ENCODE measurements around the gene FAM163B.
"Not testable (repeated sequence)": the region's sequence is repeated elsewhere in the genome, so short reads cannot be mapped to it uniquely, and the experiment has no call there.

FAM163B gene

DNA sequence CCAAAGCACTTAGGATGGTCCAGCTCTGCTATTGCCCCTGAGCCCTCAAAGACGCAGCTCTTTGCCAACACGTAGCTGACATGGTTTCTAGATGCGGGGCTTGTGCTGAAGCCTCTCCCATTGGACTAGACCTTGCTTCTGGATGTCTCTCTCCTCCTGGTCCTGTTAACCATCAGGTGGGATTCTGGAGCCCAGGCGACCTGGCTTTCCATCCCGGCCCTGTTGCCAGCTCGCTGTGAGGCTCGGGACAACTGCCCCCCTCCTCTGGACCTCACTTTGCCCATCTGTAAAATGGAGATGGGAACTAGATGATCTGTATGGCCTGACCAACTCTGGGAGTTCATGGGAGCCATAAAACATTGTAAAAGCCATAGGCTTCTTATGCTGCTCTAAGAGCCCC lies 31.0 kb upstream of the FAM163B start:
- DNase-seq (ENCODE audit: low spot score): no peak

DNA sequence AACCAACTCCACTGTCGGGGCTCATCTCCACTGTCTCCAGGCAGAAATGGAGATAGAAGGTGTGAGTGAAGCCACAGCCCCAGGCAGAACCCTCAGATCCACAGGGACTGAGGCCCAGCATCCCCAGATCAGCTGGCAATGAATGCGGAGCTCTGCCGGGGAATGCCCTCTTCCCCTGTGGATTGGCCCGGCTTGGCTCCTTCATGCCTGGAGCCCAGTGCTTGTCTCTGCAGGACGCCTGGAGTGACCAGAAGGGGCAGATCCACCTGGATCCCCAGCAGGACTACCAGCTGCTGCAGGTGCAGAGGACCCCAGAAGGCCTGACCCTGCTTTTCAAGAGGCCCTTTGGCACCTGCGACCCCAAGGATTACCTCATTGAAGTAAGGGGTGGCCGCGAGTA lies 30.4 kb upstream of the FAM163B start:
- DNase-seq (ENCODE audit: low spot score): no peak

DNA sequence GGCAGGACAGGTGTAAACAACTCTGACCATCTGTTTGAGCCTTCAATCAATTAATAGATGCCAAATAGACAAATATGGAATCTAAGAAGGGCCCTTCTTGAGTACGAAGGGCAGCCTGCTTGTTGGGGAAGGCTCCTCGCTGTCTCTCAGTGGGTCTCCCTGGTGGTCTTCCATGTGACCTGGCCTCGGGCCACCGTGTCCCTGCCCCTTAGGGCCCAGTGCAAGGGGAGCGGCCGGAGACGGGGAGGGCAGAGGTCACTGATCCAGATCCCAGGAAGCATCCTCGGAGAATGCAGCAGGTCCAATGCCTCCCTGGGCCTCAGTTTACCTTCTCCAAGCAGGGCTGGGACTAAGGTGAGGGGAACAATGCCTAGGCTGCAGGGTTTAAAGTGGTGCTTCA lies 29.5 kb upstream of the FAM163B start:
- DNase-seq (ENCODE audit: low spot score): no peak

DNA sequence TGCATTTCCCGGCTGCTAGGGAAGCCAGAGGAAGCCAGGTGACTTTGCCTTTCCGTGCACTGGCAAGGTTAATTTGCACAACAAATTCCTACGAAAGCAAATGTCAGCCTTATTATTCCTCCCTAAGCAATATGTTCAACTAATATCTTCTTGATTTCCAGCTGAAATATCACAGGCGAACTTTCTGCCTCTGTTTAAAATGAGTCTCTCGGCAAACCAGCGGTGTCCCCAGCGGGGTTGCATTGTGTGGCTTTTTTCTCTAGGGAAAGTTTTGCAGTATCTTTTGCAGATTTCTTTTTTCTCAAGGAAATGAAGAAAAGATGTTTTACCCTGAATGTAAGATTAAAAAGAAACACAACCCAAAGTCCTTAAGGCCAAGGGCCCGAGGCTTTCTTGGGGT lies 28.9 kb upstream of the FAM163B start:
- no peak for DNase-seq (ENCODE audit: low spot score)

DNA sequence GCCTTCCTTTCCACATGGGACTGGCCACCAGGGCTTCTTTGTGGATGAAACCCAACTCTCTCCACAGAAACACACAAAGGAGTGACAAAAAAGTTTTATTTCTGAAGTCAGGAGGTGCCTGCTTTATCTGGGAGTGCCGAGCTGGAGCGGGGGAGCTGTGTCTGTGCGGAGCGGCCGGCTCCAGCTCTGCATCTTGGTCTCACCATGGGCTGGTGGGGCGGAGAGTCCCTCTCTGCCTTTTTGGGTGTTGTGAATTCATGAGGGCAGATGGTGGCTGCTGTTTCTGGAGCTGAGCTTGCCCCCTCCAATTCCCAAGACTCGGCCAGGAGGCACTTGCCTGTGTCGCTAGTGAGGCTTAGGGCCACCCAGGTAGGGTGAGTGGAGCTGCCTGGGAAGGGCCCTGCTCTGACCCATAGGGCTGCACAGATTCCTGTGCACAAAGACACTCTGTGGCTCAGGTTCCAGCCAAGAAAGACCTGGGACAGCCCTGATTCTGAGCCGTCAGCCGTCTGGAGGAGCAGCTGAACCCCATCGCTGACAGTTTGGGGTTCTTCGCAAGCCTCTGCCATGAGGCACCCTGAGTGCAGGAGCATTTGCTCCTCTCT lies 28.4 kb upstream of the FAM163B start:
- no peak for DNase-seq (ENCODE audit: low spot score)

DNA sequence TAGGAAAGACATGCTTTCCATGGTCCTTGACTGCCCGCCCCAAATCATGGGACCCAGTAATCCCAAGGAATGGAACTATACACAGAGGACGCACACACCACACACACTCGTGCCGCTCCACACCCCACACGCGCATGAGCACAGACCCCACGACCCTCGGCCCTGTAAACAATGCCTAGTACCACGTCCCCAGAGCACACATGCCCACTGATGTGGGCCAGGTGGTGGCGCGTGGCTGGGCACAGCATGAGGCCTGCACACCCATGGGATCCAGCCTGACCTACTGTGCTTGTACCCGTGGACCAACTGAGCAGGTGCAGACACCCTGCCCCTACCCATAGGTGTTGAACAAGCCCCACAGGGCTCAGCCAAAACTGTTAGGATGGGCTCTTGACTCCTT lies 27.7 kb upstream of the FAM163B start:
- no peak for DNase-seq (ENCODE audit: low spot score)

DNA sequence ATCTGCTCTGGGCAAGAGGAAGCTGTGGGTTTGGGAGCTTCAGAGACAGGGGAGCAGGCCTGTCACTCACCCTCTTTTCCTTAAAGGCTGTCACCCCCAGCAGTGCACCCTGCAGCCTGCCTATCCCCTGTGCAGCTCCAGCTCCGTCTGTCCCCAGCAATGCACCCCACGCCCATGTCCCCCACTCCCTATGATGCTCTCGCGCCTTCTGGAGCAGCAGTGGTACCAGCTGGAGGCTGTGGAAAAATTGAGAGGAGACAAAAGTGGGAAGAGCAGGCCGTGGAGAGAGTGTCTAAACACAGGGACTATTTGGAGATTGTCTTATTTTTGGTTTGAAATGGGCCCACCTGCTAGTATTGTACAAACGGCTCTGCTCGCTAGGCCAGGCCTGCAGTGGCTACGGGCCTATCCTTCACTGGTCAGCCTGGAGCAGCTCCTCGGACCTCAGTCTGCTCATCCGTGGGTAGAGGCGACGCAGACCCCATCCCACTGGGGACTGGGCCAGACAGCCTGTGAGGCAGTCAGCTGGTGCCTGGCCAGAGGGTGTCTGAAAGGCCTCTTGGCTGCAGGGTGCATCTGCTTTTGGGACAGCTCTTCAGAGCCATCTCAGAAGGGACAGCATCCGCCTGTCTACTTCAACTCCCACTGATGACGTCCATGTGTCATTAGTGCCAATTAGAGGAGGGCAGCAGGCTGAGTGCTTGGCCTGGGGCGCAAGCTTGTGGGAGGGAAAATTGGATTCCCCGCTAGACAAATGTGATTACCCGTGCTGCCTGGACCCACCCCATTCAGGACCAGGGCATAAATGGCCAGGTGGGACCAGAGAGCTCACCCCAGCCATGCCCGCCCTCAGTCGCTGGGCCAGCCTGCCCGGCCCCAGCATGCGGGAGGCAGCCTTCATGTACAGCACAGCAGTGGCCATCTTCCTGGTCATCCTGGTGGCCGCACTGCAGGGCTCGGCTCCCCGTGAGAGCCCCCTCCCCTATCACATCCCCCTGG lies 26.6 kb upstream of the FAM163B start, which contains the start of gene DBH:
Gene DBH, plus strand, starts transcription at position 831 of the 999 bp plus-strand sequence. Its CDS starts 9 bp downstream, at position 840.
- DNase-seq (ENCODE audit: low spot score): peak; percentile 97

DNA sequence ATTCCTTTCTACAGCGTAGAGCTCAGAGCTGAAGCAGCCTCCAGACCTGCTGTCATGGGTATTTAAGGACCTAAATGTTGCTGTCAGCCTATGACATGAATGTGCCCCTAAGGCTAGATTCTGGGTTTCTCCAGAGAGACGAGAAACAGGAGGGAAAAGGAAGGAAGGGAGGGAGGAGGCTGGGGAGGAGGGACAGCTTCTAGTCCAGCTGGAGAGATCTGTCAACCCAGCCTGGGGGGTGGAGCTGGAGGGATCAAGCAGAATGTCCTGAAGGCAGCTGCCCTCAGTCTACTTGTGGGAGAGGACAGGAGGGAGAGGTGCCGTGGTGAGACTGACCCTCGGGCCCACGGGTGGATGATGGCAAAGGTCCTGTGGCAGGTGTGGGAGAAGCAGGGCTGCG lies 25.9 kb upstream of the FAM163B start:
- DNase-seq (ENCODE audit: low spot score): peak; percentile 71

DNA sequence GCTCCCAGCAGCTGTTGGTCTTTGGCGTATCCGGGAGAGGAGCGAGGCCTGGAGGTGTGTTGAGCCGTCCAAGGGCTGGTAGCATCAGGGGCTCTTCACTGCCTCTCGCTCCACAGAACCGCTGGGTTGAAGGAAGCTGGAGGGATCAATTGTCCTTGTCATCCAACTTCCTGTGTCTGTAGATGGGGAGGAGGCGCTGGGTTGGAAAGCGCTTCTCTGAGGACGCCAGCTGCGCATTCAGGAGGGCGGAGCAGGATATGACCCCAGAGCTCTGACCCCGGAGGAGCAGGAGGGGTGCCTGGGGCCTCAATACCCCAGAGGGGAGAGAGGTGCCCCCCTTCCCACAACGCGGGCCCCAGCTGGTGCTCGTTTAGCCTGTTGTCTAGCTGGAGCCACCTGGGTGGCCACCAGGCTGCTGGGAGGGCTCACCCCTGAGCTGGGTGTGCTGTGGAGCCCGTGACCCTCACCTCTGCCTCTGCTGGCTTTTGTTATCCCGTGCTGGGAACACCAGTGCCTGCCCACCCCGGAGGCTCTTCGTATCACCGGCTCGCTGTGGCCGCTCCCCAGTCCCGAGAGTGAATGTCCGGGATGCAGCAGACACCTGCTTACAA lies 25.0 kb upstream of the FAM163B start:
- peak; percentile 83 for DNase-seq (ENCODE audit: low spot score)

DNA sequence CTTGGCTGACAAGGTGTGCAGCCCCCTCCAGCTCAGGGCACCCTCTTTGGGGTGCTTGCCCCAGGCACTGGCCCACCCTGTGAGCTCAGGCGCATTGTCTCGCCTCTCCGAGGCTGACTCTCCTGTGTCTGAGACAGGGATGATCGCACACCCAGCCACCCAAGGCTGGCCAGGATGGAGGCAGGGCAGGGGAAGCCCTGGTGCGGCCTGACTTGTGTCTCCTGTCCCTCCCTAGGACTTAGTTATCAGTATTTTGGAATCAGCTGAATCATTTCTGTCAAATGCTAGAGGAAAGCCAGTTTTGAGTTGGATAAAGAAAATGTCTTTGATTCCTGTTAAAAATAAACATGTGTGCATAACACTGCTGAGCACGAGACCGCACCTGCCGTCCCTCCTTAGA lies 24.5 kb upstream of the FAM163B start:
- DNase-seq (ENCODE audit: low spot score): no peak

DNA sequence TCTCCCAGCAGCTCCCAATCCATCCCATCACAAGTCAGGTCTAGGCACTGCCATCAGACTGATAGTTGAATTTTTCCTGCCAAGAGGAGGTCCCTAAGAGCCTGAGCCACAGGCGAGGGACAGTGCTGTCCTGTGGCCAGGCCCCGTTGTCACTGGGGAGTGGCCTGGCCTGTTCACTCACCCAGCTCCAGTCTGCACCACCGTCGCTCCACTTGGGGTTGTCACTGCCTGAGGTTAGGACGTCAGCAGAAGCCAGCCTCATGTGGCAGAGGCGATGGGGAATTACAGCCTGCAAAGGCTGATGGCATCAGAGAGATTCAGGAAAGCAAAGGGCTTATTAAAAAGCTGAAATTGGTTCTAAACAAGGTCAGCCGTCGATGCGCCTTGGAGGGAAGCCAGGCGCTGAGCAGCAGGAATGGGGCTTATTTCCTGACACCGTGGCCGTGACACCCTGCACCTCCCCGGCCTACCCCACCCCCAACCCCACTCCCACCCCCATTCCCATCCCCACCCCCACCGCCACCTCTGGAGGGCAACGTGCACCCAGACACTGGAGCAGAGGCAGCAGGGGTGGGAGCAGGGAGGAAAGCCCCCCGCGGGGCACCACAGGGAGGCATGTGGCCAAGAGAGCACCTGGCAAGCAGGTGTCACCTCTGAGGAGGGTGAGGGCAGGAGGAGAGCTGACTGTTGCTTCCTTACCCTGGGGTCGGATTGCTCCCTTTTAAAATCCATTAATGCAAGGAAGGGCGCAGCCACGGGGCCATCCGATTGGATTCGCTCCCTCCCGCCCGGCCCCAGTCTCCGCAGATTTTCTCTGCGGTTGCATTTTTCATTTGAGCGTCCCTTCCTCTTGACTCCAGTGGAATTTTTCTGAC lies 23.9 kb upstream of the FAM163B start:
- DNase-seq (ENCODE audit: low spot score): peak; percentile 59

DNA sequence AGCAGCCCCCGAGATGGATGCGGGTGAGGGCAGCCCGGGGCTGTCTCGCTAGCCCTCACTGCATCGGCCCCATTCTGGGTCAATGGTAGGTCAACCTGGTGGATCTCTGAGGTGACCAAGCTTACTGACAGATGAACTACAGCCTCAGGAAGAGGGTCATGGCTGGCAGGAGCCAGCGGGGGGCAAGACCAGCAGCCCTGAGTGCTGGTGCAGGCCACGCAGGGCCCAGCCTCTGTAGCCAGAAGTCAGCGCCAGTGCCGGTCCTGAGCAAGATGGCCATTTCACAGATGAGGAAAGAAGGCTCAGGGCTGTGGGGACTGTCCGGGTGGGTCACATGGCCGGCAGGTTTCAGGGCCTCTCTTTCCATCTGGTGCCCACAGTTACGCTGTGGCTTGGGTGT lies 21.9 kb upstream of the FAM163B start:
- no peak for DNase-seq (ENCODE audit: low spot score)

DNA sequence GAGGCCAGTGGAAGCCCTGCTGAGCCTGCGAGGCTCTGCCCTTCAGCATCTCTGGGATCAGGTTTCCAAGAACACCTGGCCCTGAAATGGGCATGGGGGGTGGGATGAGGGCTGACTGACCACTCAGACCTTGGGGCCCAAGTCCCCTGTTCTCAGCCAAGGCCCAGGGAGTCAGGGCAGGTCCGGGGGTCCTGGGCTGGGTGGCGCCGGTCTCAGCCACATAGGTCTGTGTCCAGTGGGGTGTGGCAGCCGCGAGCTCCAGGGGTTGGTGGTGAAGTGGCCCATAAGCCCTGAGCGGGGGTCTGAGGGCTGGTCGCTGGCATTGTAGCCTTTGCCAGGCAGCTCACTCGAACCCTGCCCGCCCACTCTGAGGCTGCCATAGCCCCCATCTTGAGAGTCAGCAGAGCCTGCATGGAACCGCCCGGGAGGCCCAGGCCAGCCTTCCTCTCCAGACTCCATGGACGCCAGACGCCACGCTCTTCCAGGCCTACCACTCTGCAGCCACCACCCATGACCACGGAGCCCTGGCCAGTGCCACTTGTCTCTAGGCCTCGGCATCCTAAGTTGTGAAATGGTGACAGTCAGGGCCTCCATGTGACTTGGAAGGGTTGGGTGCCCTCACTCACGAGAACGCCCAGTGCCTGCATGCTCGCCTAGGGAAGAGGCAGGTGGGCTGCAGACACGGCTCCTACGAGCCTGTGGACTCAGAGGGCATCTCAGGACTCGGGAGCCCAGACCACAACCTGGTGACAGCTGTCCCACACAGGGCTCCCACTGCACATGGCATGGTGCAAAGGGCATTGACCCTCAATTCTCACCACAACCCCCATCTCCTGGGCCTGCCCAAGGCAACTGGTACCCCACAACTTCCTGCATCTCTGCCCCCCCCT lies 20.3 kb upstream of the FAM163B start:
- no peak for DNase-seq (ENCODE audit: low spot score)

DNA sequence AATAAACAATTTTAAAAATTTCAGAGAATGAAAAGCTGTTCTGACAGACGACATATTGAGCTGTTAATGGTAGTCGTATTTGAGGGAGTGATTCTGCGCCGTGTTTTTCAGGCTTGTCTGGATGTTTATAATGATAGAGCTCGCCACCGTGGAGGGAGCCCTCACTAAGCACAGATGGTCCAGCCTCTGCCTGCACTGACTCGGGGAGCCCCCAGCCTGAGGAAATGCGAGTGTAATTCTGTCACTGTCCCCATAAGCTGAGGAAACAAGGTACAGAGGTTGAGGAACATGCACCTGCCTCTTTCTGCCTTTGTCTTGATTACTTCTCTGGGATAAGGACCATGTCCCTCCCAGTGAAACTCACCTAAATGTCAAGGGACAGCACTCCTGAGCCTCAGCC lies 19.6 kb upstream of the FAM163B start:
- no peak for DNase-seq (ENCODE audit: low spot score)

DNA sequence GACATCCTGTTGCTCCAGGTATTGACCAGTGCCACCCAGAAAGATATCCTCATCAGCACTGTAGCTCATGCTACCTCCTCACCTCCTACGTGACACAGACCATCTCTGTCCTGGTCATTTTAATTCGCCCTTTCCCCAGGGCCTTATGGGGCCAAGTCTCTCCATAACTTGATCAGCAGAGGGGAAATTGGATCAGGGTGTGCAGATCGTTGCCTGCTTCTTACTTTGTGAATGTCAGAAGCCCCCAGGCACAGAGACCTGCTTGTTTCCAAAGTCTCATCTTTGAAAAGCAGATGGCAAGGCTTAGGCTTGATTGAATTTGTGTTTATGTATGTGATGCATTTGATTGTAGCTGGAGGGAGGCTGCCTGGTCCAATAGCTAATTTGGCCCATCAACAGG lies 18.2 kb upstream of the FAM163B start:
- DNase-seq (ENCODE audit: low spot score): peak; percentile 97

DNA sequence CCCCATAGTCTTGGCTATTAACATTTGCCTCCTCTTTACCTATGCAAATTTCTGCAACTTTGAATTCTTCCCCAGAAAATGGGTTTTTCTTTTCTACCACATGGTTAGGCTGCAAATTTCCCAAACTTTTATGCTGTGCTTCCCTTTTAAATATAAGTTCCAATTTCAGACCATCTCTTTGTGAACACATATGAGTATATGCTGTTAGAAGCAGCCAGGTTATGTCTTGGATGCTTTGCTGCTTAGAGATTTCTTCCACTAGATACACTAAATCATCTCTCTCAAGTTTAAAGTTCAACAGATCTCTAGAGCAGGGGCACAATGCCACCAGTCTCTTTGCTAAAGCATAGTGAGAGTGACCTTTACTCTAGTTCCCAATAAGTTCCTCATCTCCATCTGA lies 16.8 kb upstream of the FAM163B start:
- DNase-seq (ENCODE audit: low spot score): not testable (repeated sequence)

DNA sequence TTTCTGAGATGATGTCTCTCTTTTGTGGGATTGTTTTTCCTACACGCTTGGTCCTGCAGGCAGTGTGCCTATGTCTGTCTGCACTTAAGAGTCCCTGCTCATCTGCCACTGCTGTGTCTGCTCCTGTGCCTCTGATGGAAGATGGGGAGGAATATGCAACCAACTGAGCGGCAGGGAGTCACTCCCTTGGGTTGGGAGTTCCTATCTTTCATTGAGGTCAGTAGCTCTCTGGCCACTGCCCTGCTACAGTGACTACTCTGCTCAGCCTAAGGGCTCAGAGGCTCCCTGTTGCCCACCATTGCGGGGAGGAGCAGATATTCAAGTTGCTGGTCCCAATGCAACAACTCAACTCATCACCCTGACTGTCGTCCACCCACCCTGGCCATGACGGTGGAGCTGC lies 13.4 kb upstream of the FAM163B start:
- DNase-seq (ENCODE audit: low spot score): no peak

DNA sequence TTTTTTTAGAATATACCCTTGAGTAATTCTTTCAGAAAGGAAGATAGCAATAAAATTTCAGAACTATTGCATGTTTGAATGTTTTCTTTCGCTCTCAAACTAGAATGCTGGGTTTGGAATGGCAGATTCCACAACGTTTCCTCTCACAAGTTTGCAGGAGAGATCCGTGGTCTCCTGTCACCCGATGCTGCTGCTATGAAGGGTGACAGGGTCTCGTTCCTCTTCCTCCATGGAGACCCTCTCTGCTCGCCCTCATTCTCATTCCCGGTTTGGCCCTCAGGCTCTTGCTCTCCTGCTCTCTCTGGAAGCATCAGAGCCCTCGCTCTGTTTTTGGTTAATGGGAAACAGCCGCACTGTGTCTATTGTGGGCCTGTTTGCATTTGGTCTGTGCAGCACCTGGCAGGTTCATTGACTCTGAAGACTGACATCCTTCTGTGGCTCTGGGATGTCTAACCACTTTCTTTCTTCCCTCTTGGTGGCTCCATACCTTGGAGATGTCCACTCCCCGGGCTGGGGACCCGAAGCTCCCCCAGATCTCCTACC lies 12.6 kb upstream of the FAM163B start:
- DNase-seq (ENCODE audit: low spot score): no peak

DNA sequence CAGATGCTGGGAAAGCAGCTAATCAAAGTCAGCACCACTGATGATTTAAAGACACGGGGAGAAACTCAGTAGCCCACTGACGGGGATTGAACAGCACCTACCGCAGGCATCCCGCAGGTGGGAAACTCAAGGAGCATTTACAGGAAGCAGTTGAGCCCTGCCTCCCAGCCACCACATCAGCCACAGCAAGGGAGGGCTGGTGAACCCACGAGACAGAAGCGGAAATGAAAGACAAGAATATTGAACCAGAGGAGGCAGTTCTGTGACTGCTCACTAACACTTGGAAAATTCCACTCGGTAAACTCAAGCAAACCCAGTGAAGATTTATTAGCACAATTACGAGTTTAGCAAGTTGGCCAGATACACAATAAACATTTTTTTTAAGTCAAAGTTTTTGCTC lies 10.6 kb upstream of the FAM163B start:
- DNase-seq (ENCODE audit: low spot score): no peak

DNA sequence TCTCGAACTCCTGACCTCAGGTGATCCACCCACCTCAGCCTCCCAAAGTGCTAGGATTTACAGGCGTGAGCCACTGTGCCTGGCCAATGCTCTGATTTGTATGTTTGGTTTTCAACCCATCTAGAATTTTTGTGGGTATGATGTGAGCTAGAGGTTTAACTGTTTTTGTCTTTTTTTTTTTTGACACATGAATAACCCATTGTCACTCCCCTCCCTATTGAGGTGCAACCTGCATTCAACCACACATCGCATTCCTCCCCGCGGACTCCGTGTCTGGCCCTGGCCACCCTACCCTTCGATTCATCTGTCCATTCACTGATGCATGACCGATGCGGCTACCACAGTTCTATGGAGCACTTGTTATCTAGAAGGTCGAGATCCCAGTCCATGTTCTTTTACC lies 9.5 kb upstream of the FAM163B start:
- no peak for DNase-seq (ENCODE audit: low spot score)
